IMR-90 (cell line): Measurements from ENCODE around the gene CACNA1D. TPM values are rescaled to one million over a fixed set of nuclear protein-coding genes. Genes with fewer than 3 reads are reported as not detected.

Experiments used
- ATAC-seq: fragments of 200-7000 bp; cut with Tn5 transposase; 2 replicates; pipeline ENCODE4 v1.9.1; 2020; ENCODE audit warnings: low read depth, mild to moderate bottlenecking, moderate library complexity
- BruUV-seq: library from RNA; stranded (reverse); fragments of 400-500 nt; replicated peaks from 2 replicates; lab custom pipeline; 2021; lab: Mats Ljungman, UMichigan
- CTCF ChIA-PET: fragments of 300-600 bp; formaldehyde crosslinking; extraction: SDS; loops from one replicate; lab custom pipeline; 2021; ENCODE audit warnings: antibody characterized with exemption; lab: Yijun Ruan, JAX
- POLR2A ChIA-PET: fragments of 300-600 bp; sonication (Branson Sonifier 250); formaldehyde crosslinking; loops from one replicate; lab custom pipeline; 2022; ENCODE audit warnings: antibody characterized with exemption; ENCODE audit not compliant: unreplicated experiment; lab: Charles Lee
- DNase-seq: peaks from one replicate; pipeline ENCODE4 v3.0.0; 2013
- H2AFZ ChIP-seq: replicated peaks from 2 replicates; pipeline ENCODE3; 2013; ENCODE audit warnings: low read length, mild to moderate bottlenecking; ENCODE audit not compliant: poor library complexity
- H2AK5ac ChIP-seq: 2 replicates; pipeline ENCODE4 v1.6.1; 2013; ENCODE audit warnings: low read depth, low read length, inconsistent platforms
- H2AK9ac ChIP-seq: replicated peaks from 2 replicates; pipeline ENCODE3; 2013; ENCODE audit warnings: mild to moderate bottlenecking, low read depth, low read length, moderate library complexity; ENCODE audit not compliant: poor library complexity
- H2BK120ac ChIP-seq: 2 replicates; pipeline ENCODE4 v1.6.1; 2013; ENCODE audit warnings: low read depth, low read length, inconsistent platforms
- H2BK15ac ChIP-seq: 3 replicates; pipeline ENCODE4 v1.6.1; 2013; ENCODE audit warnings: low read depth, low read length, inconsistent platforms
- H2BK20ac ChIP-seq: 2 replicates; pipeline ENCODE4 v1.6.1; 2013; ENCODE audit warnings: low read depth, mild to moderate bottlenecking, inconsistent platforms, low read length, moderate library complexity
- H2BK5ac ChIP-seq: 2 replicates; pipeline ENCODE4 v1.6.1; 2013; ENCODE audit warnings: mild to moderate bottlenecking, low read depth, low read length, inconsistent platforms; ENCODE audit not compliant: poor library complexity, severe bottlenecking
- H3K14ac ChIP-seq: replicated peaks from 2 replicates; pipeline ENCODE4 v1.6.1; 2013; ENCODE audit warnings: low read depth, low read length, inconsistent platforms
- H3K18ac ChIP-seq: 2 replicates; pipeline ENCODE4 v1.6.1; 2013; ENCODE audit warnings: low read depth, low read length, control low read depth
- H3K23ac ChIP-seq: 2 replicates; pipeline ENCODE4 v1.6.1; 2013; ENCODE audit warnings: low read depth, low read length, inconsistent platforms
- H3K27ac ChIP-seq: 2 replicates; pipeline ENCODE4 v1.5.1; 2013; ENCODE audit warnings: mild to moderate bottlenecking, control low read depth, low read length; ENCODE audit not compliant: insufficient read depth
- H3K27me3 ChIP-seq: 2 replicates; pipeline ENCODE4 v1.6.1; 2013; ENCODE audit warnings: low read length; ENCODE audit not compliant: control insufficient read depth, insufficient read depth
- H3K36me3 ChIP-seq: 2 replicates; pipeline ENCODE4 v1.6.1; 2013; ENCODE audit warnings: low read length, mixed read lengths; ENCODE audit not compliant: control insufficient read depth, insufficient read depth
- H3K4ac ChIP-seq: 2 replicates; pipeline ENCODE4 v1.6.1; 2013; ENCODE audit warnings: low read depth, low read length, inconsistent platforms
- H3K4me1 ChIP-seq: 2 replicates; pipeline ENCODE4 v1.6.1; 2013; ENCODE audit warnings: low read length, mixed read lengths; ENCODE audit not compliant: control insufficient read depth, insufficient read depth
- H3K4me2 ChIP-seq: 2 replicates; pipeline ENCODE4 v1.6.1; 2013; ENCODE audit warnings: low read depth, mild to moderate bottlenecking, control low read depth, low read length, moderate library complexity
- H3K4me3 ChIP-seq: 2 replicates; pipeline ENCODE4 v1.5.1; 2013; ENCODE audit warnings: low read depth, mild to moderate bottlenecking, control low read depth, low read length, moderate library complexity; ENCODE audit not compliant: insufficient read depth
- H3K56ac ChIP-seq: 2 replicates; pipeline ENCODE4 v1.6.1; 2013; ENCODE audit warnings: low read length, inconsistent platforms; ENCODE audit not compliant: insufficient read depth; ENCODE audit errors: extremely low read depth
- H3K79me1 ChIP-seq, 2 experiments: 2 replicates each; pipeline ENCODE4 v1.6.1; 2013; ENCODE audit warnings: low read length in 2 of 2, inconsistent platforms in 1 of 2, low read depth in 1 of 2
- H3K9ac ChIP-seq: 2 replicates; pipeline ENCODE4 v1.6.1; 2013; ENCODE audit warnings: low read depth, low read length, control low read depth
- H3K9me1 ChIP-seq: 2 replicates; pipeline ENCODE4 v1.6.1; 2013; ENCODE audit warnings: low read length, inconsistent platforms; ENCODE audit not compliant: insufficient read depth
- H3K9me3 ChIP-seq: 2 replicates; pipeline ENCODE4 v1.6.1; 2013; ENCODE audit warnings: low read length; ENCODE audit not compliant: control insufficient read depth, insufficient read depth
- H4K20me1 ChIP-seq: 2 replicates; pipeline ENCODE4 v1.6.1; 2013; ENCODE audit warnings: low read length, inconsistent platforms; ENCODE audit not compliant: insufficient read depth
- H4K5ac ChIP-seq: 2 replicates; pipeline ENCODE4 v1.6.1; 2013; ENCODE audit warnings: mild to moderate bottlenecking, low read depth, low read length, control low read depth
- H4K8ac ChIP-seq, 2 experiments: 2 replicates each; pipeline ENCODE4 v1.6.1; 2013; ENCODE audit warnings: low read depth in 2 of 2, low read length in 2 of 2, control low read depth in 1 of 2, inconsistent platforms in 1 of 2
- H4K91ac ChIP-seq: 2 replicates; pipeline ENCODE4 v1.6.1; 2013; ENCODE audit warnings: low read depth, low read length, inconsistent platforms; ENCODE audit not compliant: insufficient read depth
- BHLHE40 ChIP-seq: fragments of 150-350 bp; IDR thresholded peaks from 2 replicates; pipeline ENCODE4 v1.6.1; 2016; ENCODE audit warnings: mild to moderate bottlenecking, low read depth, low read length
- CEBPB ChIP-seq: IDR thresholded peaks from 2 replicates; pipeline ENCODE4 v1.6.1; 2012; ENCODE audit warnings: low read depth, low read length, improper control_type of control experiment
- CHD1 ChIP-seq: IDR thresholded peaks from 2 replicates; pipeline ENCODE4 v1.6.1; 2012; ENCODE audit warnings: low read depth, low read length, improper control_type of control experiment
- FOS ChIP-seq: fragments of 150-350 bp; IDR thresholded peaks from 2 replicates; pipeline ENCODE4 v1.6.1; 2016; ENCODE audit warnings: low read depth, low read length
- MAFK ChIP-seq: IDR thresholded peaks from 2 replicates; pipeline ENCODE4 v1.6.1; 2012; ENCODE audit warnings: low read depth, low read length, improper control_type of control experiment
- MAZ ChIP-seq: IDR thresholded peaks from 2 replicates; pipeline ENCODE4 v1.6.1; 2012; ENCODE audit warnings: low read depth, mild to moderate bottlenecking, low read length, improper control_type of control experiment, moderate library complexity, borderline replicate concordance
- MXI1 ChIP-seq: IDR thresholded peaks from 2 replicates; pipeline ENCODE4 v1.6.1; 2012; ENCODE audit warnings: low read depth, mild to moderate bottlenecking, low read length, moderate library complexity, borderline replicate concordance
- NFE2L2 ChIP-seq: fragments of 150-350 bp; IDR thresholded peaks from 2 replicates; pipeline ENCODE4 v1.6.1; 2016; ENCODE audit warnings: low read depth, mild to moderate bottlenecking, low read length
- POLR2A ChIP-seq: IDR thresholded peaks from 2 replicates; pipeline ENCODE4 v1.6.1; 2012; ENCODE audit warnings: mild to moderate bottlenecking, low read depth, low read length
- RAD21 ChIP-seq: IDR thresholded peaks from 2 replicates; pipeline ENCODE4 v1.6.1; 2012; ENCODE audit warnings: low read length, improper control_type of control experiment
- RCOR1 ChIP-seq: IDR thresholded peaks from 2 replicates; pipeline ENCODE4 v1.6.1; 2012; ENCODE audit warnings: mild to moderate bottlenecking, low read length, improper control_type of control experiment; ENCODE audit not compliant: insufficient replicate concordance
- RFX5 ChIP-seq: IDR thresholded peaks from 2 replicates; pipeline ENCODE4 v1.8.0; 2012; ENCODE audit warnings: low read depth, mild to moderate bottlenecking, low read length, moderate library complexity
- SMC3 ChIP-seq: fragments of 150-350 bp; IDR thresholded peaks from 2 replicates; pipeline ENCODE4 v1.6.1; 2016; ENCODE audit warnings: low read depth, mild to moderate bottlenecking, antibody characterized with exemption, low read length, moderate library complexity
- WGBS, 2 experiments: methylation state at CpG; one replicate each; pipeline versions ENCODE4 v1.1.5 to v1.1.7; 2013; ENCODE audit warnings: missing lambda C conversion rate in 2 of 2; ENCODE audit not compliant: insufficient read length in 1 of 2; ENCODE audit errors: extremely low coverage in 2 of 2; 5-methylcytosine and 5-hydroxymethylcytosine counted together
- dilution Hi-C: fragments of 300-500 bp; cut with HindIII; formaldehyde crosslinking; loops from one replicate; pipeline ENCODE4 v1.14.3; 2018; ENCODE audit warnings: low sequenced_read_pairs; ENCODE audit not compliant: unreplicated experiment
- in situ Hi-C: fragments of 300-500 bp; cut with MboI; formaldehyde crosslinking; loops from 3 replicates; pipeline ENCODE4 v1.14.3; 2019; ENCODE audit warnings: low sequenced_read_pairs, inconsistent platforms, mixed read lengths
- intact Hi-C: fragments of 100-400 bp; cut with micrococcal nuclease; formaldehyde crosslinking; loops from 2 replicates; pipeline ENCODE4 v1.10.0; 2022
- polyA plus RNA-seq, 3 experiments: library from polyadenylated mRNA; depleted of rRNA; stranded (reverse); fragments of >200 nt; gene quantifications; 2 replicates each; pipeline ENCODE4 v1.2.3, GENCODE V29; 2012; ENCODE audit warnings: low replicate concordance in 1 of 3
- total RNA-seq: library from RNA; depleted of rRNA; stranded (reverse); fragments of >200 nt; gene quantifications from 2 replicates; pipeline ENCODE4 v1.2.3, GENCODE V29; 2012
- TF ChIP-seq, protein P1 (sequence below): fragments of 150-350 bp; IDR thresholded peaks from 2 replicates; pipeline ENCODE4 v1.6.1; 2016; ENCODE audit warnings: low read depth, mild to moderate bottlenecking, low read length, moderate library complexity, borderline replicate concordance
- TF ChIP-seq, protein P2 (sequence below): conservative IDR thresholded peaks from 2 replicates; pipeline ENCODE4 v1.5.1; 2012; ENCODE audit warnings: mild to moderate bottlenecking, low read depth, low read length, improper control_type of control experiment
- TF ChIP-seq, protein P3 (sequence below): fragments of 150-350 bp; IDR thresholded peaks from 2 replicates; pipeline ENCODE4 v1.6.1; 2017; ENCODE audit warnings: mild to moderate bottlenecking, antibody characterized with exemption, low read length, low read depth

The CACNA1D gene
- total and polyA plus RNA-seq, 2 of the 4 experiments (the other 2 are of a cell fraction), result 0.07 TPM; not detected in 1

DNA sequence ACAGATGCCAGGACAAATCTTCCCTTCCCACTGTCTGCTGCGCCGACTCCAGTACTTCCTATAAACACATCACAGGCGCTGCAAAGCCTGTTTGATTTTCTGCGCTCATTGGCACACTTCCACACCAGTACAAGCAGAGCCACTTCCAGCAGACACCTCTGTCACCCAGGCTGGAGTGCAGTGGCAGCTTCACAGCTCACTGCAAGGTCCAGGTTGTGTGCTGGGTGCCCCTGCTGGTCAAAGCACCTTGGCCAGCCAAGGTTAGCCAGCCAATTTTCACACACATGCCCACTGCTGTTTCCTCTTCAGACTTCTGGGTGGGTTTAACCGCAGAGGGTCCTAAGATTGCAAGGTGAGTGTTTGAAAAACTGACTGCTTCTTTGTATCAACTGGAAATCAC is 346.9 kb downstream of the CACNA1D start:
- H2BK15ac ChIP-seq, result no peak overlapping the region
- no peak overlapping the region for H3K56ac ChIP-seq
- no peak overlapping the region for H3K23ac ChIP-seq
- no peak overlapping the region for H3K27ac ChIP-seq
- no peak for DNase-seq
- H3K36me3 ChIP-seq, result no peaks in the 10 kb centered on the region
- H3K18ac ChIP-seq, result no peak overlapping the region
- ChIA-PET CTCF (no interaction called here), POLR2A (no interaction called here)
- BruUV-seq, result no TSS peak
- H3K9me1 ChIP-seq, result no peaks in the 10 kb centered on the region
- H3K4ac ChIP-seq, result no peak overlapping the region
- no peak overlapping the region for H3K4me2 ChIP-seq
- no peak overlapping the region for H4K8ac ChIP-seq
- no peak overlapping the region for H2AK9ac ChIP-seq
- dilution Hi-C loops (no loop called here), in situ Hi-C loops (no loop called here), intact Hi-C loops (no loop called here)
- TF ChIP-seq MXI1, result no peak
- TF ChIP-seq, protein P1, sequence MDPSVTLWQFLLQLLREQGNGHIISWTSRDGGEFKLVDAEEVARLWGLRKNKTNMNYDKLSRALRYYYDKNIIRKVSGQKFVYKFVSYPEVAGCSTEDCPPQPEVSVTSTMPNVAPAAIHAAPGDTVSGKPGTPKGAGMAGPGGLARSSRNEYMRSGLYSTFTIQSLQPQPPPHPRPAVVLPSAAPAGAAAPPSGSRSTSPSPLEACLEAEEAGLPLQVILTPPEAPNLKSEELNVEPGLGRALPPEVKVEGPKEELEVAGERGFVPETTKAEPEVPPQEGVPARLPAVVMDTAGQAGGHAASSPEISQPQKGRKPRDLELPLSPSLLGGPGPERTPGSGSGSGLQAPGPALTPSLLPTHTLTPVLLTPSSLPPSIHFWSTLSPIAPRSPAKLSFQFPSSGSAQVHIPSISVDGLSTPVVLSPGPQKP, result no peak
- no peak for TF ChIP-seq FOS
- TF ChIP-seq NFE2L2, result no peak
- TF ChIP-seq, protein P2, sequence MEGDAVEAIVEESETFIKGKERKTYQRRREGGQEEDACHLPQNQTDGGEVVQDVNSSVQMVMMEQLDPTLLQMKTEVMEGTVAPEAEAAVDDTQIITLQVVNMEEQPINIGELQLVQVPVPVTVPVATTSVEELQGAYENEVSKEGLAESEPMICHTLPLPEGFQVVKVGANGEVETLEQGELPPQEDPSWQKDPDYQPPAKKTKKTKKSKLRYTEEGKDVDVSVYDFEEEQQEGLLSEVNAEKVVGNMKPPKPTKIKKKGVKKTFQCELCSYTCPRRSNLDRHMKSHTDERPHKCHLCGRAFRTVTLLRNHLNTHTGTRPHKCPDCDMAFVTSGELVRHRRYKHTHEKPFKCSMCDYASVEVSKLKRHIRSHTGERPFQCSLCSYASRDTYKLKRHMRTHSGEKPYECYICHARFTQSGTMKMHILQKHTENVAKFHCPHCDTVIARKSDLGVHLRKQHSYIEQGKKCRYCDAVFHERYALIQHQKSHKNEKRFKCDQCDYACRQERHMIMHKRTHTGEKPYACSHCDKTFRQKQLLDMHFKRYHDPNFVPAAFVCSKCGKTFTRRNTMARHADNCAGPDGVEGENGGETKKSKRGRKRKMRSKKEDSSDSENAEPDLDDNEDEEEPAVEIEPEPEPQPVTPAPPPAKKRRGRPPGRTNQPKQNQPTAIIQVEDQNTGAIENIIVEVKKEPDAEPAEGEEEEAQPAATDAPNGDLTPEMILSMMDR, result no peak
- no peak for TF ChIP-seq CEBPB
- no peak for TF ChIP-seq MAZ
- TF ChIP-seq, protein P3, sequence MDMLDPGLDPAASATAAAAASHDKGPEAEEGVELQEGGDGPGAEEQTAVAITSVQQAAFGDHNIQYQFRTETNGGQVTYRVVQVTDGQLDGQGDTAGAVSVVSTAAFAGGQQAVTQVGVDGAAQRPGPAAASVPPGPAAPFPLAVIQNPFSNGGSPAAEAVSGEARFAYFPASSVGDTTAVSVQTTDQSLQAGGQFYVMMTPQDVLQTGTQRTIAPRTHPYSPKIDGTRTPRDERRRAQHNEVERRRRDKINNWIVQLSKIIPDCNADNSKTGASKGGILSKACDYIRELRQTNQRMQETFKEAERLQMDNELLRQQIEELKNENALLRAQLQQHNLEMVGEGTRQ, result no peak
- TF ChIP-seq SMC3, result no peak
- no peak for TF ChIP-seq RFX5
- TF ChIP-seq RAD21, result no peak
- TF ChIP-seq MAFK, result no peak
- TF ChIP-seq POLR2A, result no peak
- TF ChIP-seq RCOR1, result no peak
- TF ChIP-seq CHD1, result no peak
- TF ChIP-seq BHLHE40, result no peak
- H2AK5ac ChIP-seq, result no peak overlapping the region
- no peaks in the 10 kb centered on the region for H3K79me1 ChIP-seq
- no peak overlapping the region for H2BK5ac ChIP-seq
- H4K20me1 ChIP-seq, result no peaks in the 10 kb centered on the region
- peaks cover 34% of the 10 kb centered on the region for H3K27me3 ChIP-seq
- H2BK120ac ChIP-seq, result no peak overlapping the region
- H4K5ac ChIP-seq, result no peak overlapping the region
- H3K9ac ChIP-seq, result no peak overlapping the region
- H3K4me3 ChIP-seq, result no peak overlapping the region
- no peak overlapping the region for H3K14ac ChIP-seq
- no peak overlapping the region for H2BK20ac ChIP-seq
- H4K91ac ChIP-seq, result no peak overlapping the region
- no peak overlapping the region for H2AFZ ChIP-seq
- 58% methylated on average over 4 of the region's 5 CpGs; no CpG with 5 or more reads in 1 of the 2 experiments for WGBS, 2 experiments
- no peaks in the 10 kb centered on the region for H3K4me1 ChIP-seq
- H3K9me3 ChIP-seq, result no peaks in the 10 kb centered on the region
- ATAC-seq, result no peak
